Measurements from ENCODE around the gene NLRP12.
A peak's percentile ranks its signal among the peaks of the same experiment; 100 is the strongest.
"Not testable (repeated sequence)": the region's sequence is repeated elsewhere in the genome, so short reads cannot be mapped to it uniquely, and the experiment has no call there.

The NLRP12 gene

DNA sequence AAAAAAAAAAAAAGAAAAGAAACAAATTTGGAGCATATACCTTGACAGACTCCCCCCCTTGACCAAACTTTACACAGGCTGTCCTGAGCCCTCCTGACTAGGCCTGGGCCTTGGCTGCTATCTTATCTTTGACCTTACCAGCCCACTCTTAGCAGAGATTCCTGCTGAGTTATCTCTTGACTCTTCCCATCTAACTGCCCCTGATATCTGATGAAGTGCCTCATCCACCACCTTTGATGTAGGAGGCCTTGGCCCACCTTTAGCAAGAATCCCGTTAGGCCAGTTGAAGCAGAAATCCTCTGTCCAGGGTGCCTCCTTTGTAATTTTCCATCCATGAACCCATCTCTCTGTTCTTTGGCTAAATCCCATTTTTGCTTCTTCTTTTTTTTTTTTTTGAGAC, 43.6 kb downstream of the NLRP12 start:
- no peak for DNase-seq (ENCODE audit: low read depth)

- no peak for DNase-seq (ENCODE audit: low read depth)
These were observed 48.6 kb downstream of the NLRP12 start for GRCh38 chr19:53775524-53775923.

DNA sequence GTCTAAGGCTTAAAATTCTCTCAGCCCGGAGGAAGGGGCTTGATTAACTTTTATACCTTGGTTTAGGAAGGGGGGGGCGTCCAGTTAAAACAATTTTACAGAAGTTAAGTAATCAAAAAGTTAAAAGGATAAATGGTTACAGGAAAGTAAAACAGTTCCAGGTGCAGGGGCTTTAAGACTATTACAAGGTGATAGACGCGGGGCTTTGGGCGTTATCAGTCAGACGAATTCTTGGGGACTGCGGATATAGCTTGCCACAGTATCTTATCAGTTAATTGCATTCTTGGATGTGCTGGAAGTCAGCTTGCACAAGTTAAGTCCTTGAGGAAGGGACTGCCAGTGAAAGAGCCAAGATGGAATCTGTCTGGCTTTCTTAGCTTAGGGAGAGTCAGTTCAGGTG, 49.6 kb downstream of the NLRP12 start:
- not testable (repeated sequence) for DNase-seq (ENCODE audit: low read depth)

- no peak for DNase-seq (ENCODE audit: low read depth)
These were observed 50.1 kb downstream of the NLRP12 start for GRCh38 chr19:53773999-53774398.

- DNase-seq (ENCODE audit: low read depth): peak; percentile 21
These were observed 51.2 kb downstream of the NLRP12 start for GRCh38 chr19:53772943-53773342.

- DNase-seq (ENCODE audit: low read depth): no peak
These were observed 53.0 kb downstream of the NLRP12 start for GRCh38 chr19:53771144-53771543.

- DNase-seq (ENCODE audit: low read depth): not testable (repeated sequence)
These were observed 54.3 kb downstream of the NLRP12 start for GRCh38 chr19:53769696-53770309.

DNA sequence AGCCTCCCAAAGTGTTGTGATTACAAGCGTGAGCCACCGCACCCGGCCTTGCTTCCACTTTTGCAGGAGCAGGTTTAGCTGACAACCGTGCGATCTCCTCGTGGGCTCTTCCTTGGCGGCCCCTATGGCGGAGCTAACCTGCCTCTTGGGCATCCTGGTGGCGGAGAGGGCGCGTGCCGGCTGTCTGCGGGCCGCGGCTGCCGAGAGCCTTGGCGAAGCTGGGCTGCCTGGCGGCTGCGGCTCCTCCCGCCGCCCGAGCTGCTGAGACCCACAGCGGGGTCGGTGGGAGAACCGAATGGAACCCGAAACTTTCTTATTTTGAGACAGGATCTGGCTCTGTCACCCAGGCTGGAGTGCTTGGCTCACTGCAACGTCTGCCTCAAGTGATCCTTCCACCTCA, 55.7 kb downstream of the NLRP12 start:
- DNase-seq (ENCODE audit: low read depth): no peak

DNA sequence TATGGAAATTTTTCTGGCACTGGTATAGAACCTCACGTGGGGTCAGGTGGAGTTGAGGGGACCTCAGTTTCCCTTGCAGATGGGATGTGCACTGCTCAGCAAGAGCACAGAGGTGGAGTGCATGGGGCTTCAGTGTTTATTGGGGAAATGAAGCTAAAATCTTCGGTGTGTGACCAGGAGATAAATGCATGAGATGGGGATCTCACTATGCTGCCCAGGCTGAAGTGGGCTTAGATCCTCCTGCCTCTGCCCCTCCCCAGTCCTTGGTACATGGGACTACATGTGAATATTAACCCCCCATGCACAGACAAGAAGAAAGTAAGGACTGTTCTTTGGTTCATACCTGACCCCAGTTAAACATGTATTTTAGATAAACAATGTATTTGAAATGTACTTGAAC, 65.1 kb downstream of the NLRP12 start:
- not testable (repeated sequence) for DNase-seq (ENCODE audit: low read depth)
